Measurements from ENCODE around the gene SOBP. TPM values are rescaled to one million over a fixed set of nuclear protein-coding genes. Genes with fewer than 3 reads are reported as not detected.

SOBP gene
- total RNA-seq, 1 donor from 2014 or later: 5.4 TPM

- TF ChIP-seq, protein P1, sequence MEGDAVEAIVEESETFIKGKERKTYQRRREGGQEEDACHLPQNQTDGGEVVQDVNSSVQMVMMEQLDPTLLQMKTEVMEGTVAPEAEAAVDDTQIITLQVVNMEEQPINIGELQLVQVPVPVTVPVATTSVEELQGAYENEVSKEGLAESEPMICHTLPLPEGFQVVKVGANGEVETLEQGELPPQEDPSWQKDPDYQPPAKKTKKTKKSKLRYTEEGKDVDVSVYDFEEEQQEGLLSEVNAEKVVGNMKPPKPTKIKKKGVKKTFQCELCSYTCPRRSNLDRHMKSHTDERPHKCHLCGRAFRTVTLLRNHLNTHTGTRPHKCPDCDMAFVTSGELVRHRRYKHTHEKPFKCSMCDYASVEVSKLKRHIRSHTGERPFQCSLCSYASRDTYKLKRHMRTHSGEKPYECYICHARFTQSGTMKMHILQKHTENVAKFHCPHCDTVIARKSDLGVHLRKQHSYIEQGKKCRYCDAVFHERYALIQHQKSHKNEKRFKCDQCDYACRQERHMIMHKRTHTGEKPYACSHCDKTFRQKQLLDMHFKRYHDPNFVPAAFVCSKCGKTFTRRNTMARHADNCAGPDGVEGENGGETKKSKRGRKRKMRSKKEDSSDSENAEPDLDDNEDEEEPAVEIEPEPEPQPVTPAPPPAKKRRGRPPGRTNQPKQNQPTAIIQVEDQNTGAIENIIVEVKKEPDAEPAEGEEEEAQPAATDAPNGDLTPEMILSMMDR (IDR thresholded peaks at IDR 0.05): no peak
- DNase-seq (ENCODE audit: low spot score in 2 of 2): no peak
- H3K4me3 ChIP-seq: no peak overlapping the region
- no peaks in the 10 kb centered on the region for H3K9me3 ChIP-seq
- no peaks in the 10 kb centered on the region for H3K36me3 ChIP-seq
- intact Hi-C loops (cut with DNase I): no loop called here
- H3K27ac ChIP-seq: no peak overlapping the region
- H3K4me1 ChIP-seq: no peaks in the 10 kb centered on the region
- H3K27me3 ChIP-seq: no peaks in the 10 kb centered on the region
Observed at GRCh38 chr6:107538856-107539387, 49.0 kb downstream of the SOBP start.

GRCh38 chr6:107539409-107539808, 49.5 kb downstream of the SOBP start:
- Histone ChIP-seq H3K4me1 (no peaks in the 10 kb centered on the region), H3K27ac (no peak overlapping the region), H3K27me3 (no peaks in the 10 kb centered on the region), H3K9me3 (no peaks in the 10 kb centered on the region), H3K4me3 (no peak overlapping the region), H3K36me3 (no peaks in the 10 kb centered on the region)
- DNase-seq (ENCODE audit: low spot score in 2 of 2): no peak
- TF ChIP-seq, protein P1 (IDR thresholded peaks at IDR 0.05): no peak
- intact Hi-C loops (cut with DNase I): no loop called here

GRCh38 chr6:107539849-107540464, 50.0 kb downstream of the SOBP start:
- Histone ChIP-seq H3K36me3 (no peaks in the 10 kb centered on the region), H3K4me1 (no peaks in the 10 kb centered on the region), H3K4me3 (no peak overlapping the region), H3K9me3 (no peaks in the 10 kb centered on the region), H3K27ac (no peak overlapping the region), H3K27me3 (no peaks in the 10 kb centered on the region)
- DNase-seq (ENCODE audit: low spot score in 2 of 2): no peak
- intact Hi-C loops (cut with DNase I): no loop called here
- TF ChIP-seq, protein P1 (IDR thresholded peaks at IDR 0.05): no peak

DNA sequence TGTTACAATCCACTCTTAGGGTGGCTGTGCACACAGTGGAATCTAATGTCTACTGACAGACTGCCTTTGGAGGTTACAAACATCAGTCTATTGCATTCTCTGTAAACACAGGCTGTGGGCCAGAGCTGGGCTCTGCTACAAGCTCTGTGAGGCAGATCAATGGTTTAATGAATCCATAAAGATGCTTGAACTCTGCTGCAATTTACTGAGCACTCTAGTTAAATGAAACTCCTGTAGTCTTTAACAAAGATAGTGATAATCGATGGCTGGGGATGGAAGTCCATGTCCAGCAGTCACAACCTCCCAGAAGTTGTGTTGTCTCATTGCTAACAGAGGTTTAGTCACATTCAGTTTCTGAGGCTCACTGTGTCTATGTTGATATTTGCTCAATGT, 50.5 kb downstream of the SOBP start:
- H3K9me3 ChIP-seq: no peaks in the 10 kb centered on the region
- H3K4me1 ChIP-seq: no peaks in the 10 kb centered on the region
- H3K27me3 ChIP-seq: no peaks in the 10 kb centered on the region
- H3K27ac ChIP-seq: no peak overlapping the region
- no peaks in the 10 kb centered on the region for H3K36me3 ChIP-seq
- DNase-seq (ENCODE audit: low spot score in 2 of 2): no peak
- intact Hi-C loops (cut with DNase I): no loop called here
- H3K4me3 ChIP-seq: no peak overlapping the region
- TF ChIP-seq, protein P1 (IDR thresholded peaks at IDR 0.05): no peak

- TF ChIP-seq, protein P1 (IDR thresholded peaks at IDR 0.05): no peak
- no peak overlapping the region for H3K27ac ChIP-seq
- DNase-seq (ENCODE audit: low spot score in 2 of 2): no peak
- no peaks in the 10 kb centered on the region for H3K36me3 ChIP-seq
- no peak overlapping the region for H3K4me3 ChIP-seq
- no peaks in the 10 kb centered on the region for H3K27me3 ChIP-seq
- H3K9me3 ChIP-seq: no peaks in the 10 kb centered on the region
- intact Hi-C loops (cut with DNase I): no loop called here
- no peaks in the 10 kb centered on the region for H3K4me1 ChIP-seq
Observed at GRCh38 chr6:107542192-107542668, 52.3 kb downstream of the SOBP start.

Measured in ascending aorta (tissue), 2 donors.